HG03064 (cell line): Measurements from ENCODE around the gene ANKRD11.

ENCODE experiments used
- ATAC-seq: cut with Tn5 transposase; IDR thresholded peaks from one replicate; pipeline ENCODE4 v1.9.1; 2021; ENCODE audit warnings: low read depth; ENCODE audit not compliant: unreplicated experiment

Gene ANKRD11

GRCh38 chr16:89319886-89320781 lies 170.2 kb downstream of the ANKRD11 start:
- ATAC-seq = no peak

GRCh38 chr16:89319631-89319885 lies 170.8 kb downstream of the ANKRD11 start:
- ATAC-seq = no peak

GRCh38 chr16:89318871-89319630 lies 171.3 kb downstream of the ANKRD11 start:
- no peak for ATAC-seq

- ATAC-seq = no peak
Measured at GRCh38 chr16:89318430-89318758, 172.0 kb downstream of the ANKRD11 start.

- ATAC-seq = no peak
Measured at GRCh38 chr16:89317729-89318429, 172.5 kb downstream of the ANKRD11 start.

- no peak for ATAC-seq
Measured at GRCh38 chr16:89317101-89317671, 173.2 kb downstream of the ANKRD11 start.

- no peak for ATAC-seq
Measured at GRCh38 chr16:89316701-89317100, 173.7 kb downstream of the ANKRD11 start.

GRCh38 chr16:89315791-89316581 lies 174.4 kb downstream of the ANKRD11 start:
- no peak for ATAC-seq

- no peak for ATAC-seq
Measured at GRCh38 chr16:89315271-89315670, 175.1 kb downstream of the ANKRD11 start.

- ATAC-seq = no peak
Measured at GRCh38 chr16:89314854-89315253, 175.5 kb downstream of the ANKRD11 start.

GRCh38 chr16:89314357-89314756 lies 176.0 kb downstream of the ANKRD11 start:
- no peak for ATAC-seq

GRCh38 chr16:89313583-89313982 lies 176.8 kb downstream of the ANKRD11 start:
- ATAC-seq = no peak

GRCh38 chr16:89312598-89313299 lies 177.6 kb downstream of the ANKRD11 start:
- ATAC-seq = no peak

GRCh38 chr16:89312194-89312593 lies 178.2 kb downstream of the ANKRD11 start:
- no peak for ATAC-seq

GRCh38 chr16:89311636-89312035 lies 178.7 kb downstream of the ANKRD11 start:
- ATAC-seq = no peak

- no peak for ATAC-seq
Measured at GRCh38 chr16:89309438-89310122, 180.8 kb downstream of the ANKRD11 start.

- no peak for ATAC-seq
Measured at GRCh38 chr16:89308391-89309333, 181.7 kb downstream of the ANKRD11 start.

- no peak for ATAC-seq
Measured at GRCh38 chr16:89307421-89307805, 182.9 kb downstream of the ANKRD11 start.
